Kidney (tissue), 14 donors: ENCODE data around the gene POLR2L. TPM values are rescaled to one million over a fixed set of nuclear protein-coding genes. Genes with fewer than 3 reads are reported as not detected.

Experiments used
- DNase-seq, 5 donors: peaks; one replicate each; pipeline ENCODE4 v3.0.0-alpha.2; 2013 to 2020
- FAIRE-seq: peaks from 2 replicates; lab custom pipeline; 2012; peaks lifted over from hg19 to GRCh38; lab: Jason Lieb, UNC
- H3K27ac ChIP-seq, 2 donors: one replicate each; pipeline ENCODE4 v1.7.0; 2013; ENCODE audit warnings: low read depth in 2 of 2, low read length in 2 of 2, inconsistent platforms in 1 of 2
- H3K27me3 ChIP-seq: one replicate; pipeline ENCODE4 v1.7.1; 2013; ENCODE audit warnings: low read length, inconsistent platforms; ENCODE audit not compliant: control insufficient read depth, insufficient read depth
- H3K36me3 ChIP-seq, 3 donors: one replicate each; pipeline versions ENCODE4 v1.7.0 to v1.7.1; 2013; ENCODE audit warnings: low read length in 3 of 3, control low read depth in 1 of 3, inconsistent platforms in 1 of 3; ENCODE audit not compliant: insufficient read depth in 3 of 3, control insufficient read depth in 2 of 3
- H3K4me1 ChIP-seq, 3 donors: one replicate each; pipeline versions ENCODE4 v1.7.0 to v1.7.1; 2013; ENCODE audit warnings: low read length in 3 of 3, inconsistent platforms in 1 of 3, low read depth in 1 of 3; ENCODE audit not compliant: control insufficient read depth in 2 of 3, insufficient read depth in 2 of 3
- H3K4me3 ChIP-seq, 3 donors: one replicate each; pipeline versions ENCODE4 v1.7.0 to v1.8.1; 2013; ENCODE audit warnings: low read length in 3 of 3, control low read depth in 1 of 3, inconsistent platforms in 1 of 3
- H3K9ac ChIP-seq, 3 donors: one replicate each; pipeline versions ENCODE4 v1.7.0 to v1.7.1; 2013; ENCODE audit warnings: low read length in 3 of 3, control low read depth in 1 of 3, inconsistent platforms in 1 of 3
- H3K9me3 ChIP-seq, 3 donors: one replicate each; pipeline versions ENCODE4 v1.7.0 to v1.7.1; 2013; ENCODE audit warnings: low read length in 3 of 3, control low read depth in 1 of 3, inconsistent platforms in 1 of 3; ENCODE audit not compliant: control insufficient read depth in 2 of 3, insufficient read depth in 1 of 3
- intact Hi-C: fragments of 100-400 bp; cut with DNase I; formaldehyde crosslinking; loops from one replicate; pipeline ENCODE4 v1.11.1; 2022
- polyA plus RNA-seq: library from polyadenylated mRNA; stranded (reverse); fragments of 350-450 nt; fragmentation: Illumina TruSeq; extraction: RNeasy Lipid Tissue Mini Kit (QIAGEN cat#74804); gene quantifications from one replicate; pipeline ENCODE4 v1.2.3, GENCODE V29; 2014; ENCODE audit warnings: low read depth, low replicate concordance; ENCODE audit not compliant: insufficient read depth
- total RNA-seq: library from RNA; stranded (reverse); fragmentation: NEBNext Ultra II Directional; extraction: Animal tissue kit (Norgen Biotek cat#: 25700); gene quantifications from one replicate; pipeline ENCODE4 v1.2.1, GENCODE V29; 2021
- TF ChIP-seq, protein P1 (sequence below): IDR thresholded peaks from 3 replicates; pipeline ENCODE4 v1.5.1; 2012; ENCODE audit warnings: mild to moderate bottlenecking, moderate library complexity, borderline replicate concordance; ENCODE audit not compliant: insufficient read depth; ENCODE audit errors: extremely low read depth
- donor health status: control.
- donor health status: control.
- donor health status: control.
- donor health status: control.
- donor health status: control.
- donor health status: DM: yes; HTN: yes; CAD: no.
- donor health status: Normal renal cell carcinoma (clear cell type).

The POLR2L gene
- total and polyA plus RNA-seq, 2 donors from 2014 or later, result 107 to 376 TPM

DNA sequence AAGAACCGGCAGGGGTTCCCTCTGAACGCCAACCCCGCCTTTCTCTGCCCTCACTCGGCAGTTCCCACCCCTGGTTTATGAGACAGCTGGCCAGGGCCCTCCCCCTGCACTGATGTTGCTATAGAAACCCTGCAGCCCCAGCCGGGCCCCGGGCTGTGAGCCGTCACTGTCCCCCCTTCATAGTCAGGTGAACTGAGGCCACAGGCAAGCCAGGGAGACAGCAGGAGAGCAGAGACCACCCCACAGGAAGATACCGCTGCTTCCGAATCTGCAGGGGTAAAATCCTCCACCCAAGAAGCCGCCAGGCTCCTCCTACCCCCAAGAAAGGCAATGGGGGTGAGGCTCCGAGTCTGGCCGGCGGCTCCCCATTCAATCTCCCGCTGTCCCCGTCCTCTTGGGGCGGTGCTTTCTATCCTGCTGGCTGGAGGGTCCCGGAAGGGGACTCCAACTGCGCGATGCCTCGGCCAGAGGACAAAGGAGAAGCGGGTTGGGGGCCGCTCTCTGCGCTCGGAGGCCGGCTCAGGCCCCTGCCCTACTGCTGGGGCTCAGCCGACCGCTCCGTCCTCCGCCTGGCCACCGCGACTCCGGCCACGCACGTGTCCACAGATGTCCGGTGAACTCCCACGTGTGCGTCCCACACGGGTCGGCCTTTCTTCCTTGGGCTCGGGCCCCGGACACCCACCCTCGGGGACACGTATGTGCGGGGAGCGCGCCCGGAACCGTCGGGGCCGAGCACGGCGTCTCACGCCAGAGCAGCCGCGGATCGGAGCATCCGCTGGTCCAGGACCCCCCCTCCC, 44.8 kb downstream of the POLR2L start:
- Histone ChIP-seq H3K4me1 (peaks cover 0 to 22% (median 8%) of the 10 kb centered on the region in 3 donors), H3K9ac (peak overlapping the region in 2 of 3 donors; percentile 32 to 70), H3K36me3 (no peaks in the 10 kb centered on the region), H3K27me3 (no peaks in the 10 kb centered on the region), H3K9me3 (no peaks in the 10 kb centered on the region), H3K4me3 (peak overlapping the region; percentile 47 to 79 (median 73)), H3K27ac (peak overlapping the region; percentile 54 to 80)
- TF ChIP-seq, protein P1, sequence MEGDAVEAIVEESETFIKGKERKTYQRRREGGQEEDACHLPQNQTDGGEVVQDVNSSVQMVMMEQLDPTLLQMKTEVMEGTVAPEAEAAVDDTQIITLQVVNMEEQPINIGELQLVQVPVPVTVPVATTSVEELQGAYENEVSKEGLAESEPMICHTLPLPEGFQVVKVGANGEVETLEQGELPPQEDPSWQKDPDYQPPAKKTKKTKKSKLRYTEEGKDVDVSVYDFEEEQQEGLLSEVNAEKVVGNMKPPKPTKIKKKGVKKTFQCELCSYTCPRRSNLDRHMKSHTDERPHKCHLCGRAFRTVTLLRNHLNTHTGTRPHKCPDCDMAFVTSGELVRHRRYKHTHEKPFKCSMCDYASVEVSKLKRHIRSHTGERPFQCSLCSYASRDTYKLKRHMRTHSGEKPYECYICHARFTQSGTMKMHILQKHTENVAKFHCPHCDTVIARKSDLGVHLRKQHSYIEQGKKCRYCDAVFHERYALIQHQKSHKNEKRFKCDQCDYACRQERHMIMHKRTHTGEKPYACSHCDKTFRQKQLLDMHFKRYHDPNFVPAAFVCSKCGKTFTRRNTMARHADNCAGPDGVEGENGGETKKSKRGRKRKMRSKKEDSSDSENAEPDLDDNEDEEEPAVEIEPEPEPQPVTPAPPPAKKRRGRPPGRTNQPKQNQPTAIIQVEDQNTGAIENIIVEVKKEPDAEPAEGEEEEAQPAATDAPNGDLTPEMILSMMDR, result no peak
- DNase-seq (peak; percentile 89 to 93 (median 91)), FAIRE-seq (no peak)
- intact Hi-C loops, result no loop called here

DNA sequence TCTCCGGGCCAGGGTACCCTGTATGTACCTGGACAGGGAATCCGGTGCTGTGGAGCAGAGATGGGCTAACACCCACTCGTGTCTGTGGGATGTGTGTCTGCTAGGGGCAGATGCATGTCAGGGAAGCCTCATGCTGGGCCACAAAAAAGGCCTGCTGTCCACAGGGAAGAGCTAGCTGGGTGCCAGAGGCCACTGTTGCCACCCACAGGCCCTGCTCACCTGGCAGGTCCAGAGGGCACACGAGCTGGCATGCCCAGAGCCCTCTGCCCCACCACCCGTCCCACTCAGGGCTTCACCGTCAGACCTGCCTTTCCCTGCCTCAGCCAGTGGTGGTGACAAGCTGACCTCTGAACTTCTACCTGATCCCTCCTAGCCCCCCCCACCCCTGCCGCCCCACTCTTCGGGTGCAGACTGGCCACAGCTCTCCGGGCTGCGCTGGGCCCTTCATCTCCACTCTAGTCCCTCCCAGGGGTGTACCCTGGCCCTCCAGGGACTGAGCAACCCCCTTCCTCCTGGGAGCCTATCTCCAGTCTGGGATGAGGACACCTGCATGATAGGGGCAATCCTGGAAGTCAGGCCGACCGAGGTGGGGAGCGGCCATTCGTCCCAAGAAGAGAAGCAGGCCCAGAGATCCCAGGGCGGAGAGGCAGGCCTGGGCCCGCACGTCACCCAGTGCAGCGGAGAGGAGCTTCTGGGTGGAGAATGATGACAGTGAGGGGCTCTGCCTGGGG, 45.6 kb downstream of the POLR2L start:
- H3K27me3 ChIP-seq, result no peaks in the 10 kb centered on the region
- H3K4me3 ChIP-seq, result peak overlapping the region; percentile 58 to 79 (median 73)
- peak overlapping the region; percentile 29 to 80 for H3K27ac ChIP-seq
- H3K4me1 ChIP-seq, result peaks cover 0 to 22% (median 8%) of the 10 kb centered on the region in 3 donors
- H3K9ac ChIP-seq, result peak overlapping the region in 2 of 3 donors; percentile 70 to 85
- H3K9me3 ChIP-seq, result no peaks in the 10 kb centered on the region
- DNase-seq (peak in 1 of 5 donors; percentile 81), FAIRE-seq (no peak)
- TF ChIP-seq, protein P1, result no peak
- intact Hi-C loops, result no loop called here
- H3K36me3 ChIP-seq, result no peaks in the 10 kb centered on the region

DNA sequence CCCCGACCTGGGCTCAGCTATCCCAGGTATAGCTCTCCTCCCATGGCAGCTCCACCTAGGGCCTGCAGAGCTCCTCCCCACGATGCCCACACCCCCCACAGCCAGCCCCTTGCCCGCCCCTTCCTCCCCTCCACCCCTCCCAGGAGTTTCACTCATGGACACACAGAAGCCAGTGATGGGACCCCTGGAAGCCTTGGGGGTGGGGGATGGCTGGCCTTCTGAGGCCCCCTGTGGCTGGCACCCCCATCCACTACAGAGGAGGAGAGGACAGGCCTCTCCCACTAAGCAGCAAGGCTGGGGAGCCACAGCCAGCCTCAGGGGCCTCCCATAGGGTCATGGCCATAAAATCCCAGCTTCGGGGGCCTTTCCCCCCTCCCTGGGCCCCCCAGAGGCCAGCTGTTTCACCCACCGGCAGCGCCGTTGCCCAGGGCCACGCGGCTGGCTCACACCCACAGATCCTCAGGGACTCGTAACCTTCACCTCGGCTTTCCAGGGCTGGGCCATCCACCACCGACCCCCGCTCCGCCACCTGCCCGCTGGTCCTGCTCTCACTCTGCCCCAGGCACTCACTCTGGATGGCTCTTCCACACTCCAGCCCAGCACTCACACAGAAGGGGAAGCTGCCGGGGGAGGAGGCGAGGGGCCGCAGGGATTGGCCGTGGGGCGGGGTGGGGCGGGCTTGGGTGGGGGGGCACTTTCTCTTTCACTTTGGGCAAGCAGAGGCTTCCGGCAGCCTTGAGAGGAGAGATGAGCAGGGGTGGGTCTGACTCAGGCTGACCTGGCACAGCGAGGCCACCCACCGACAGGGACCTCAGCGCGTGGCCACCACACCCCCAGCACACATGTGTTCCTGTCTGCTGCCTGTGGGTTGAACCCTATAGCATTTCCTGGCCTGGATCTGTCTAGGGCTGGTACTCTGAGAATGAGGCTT, 46.4 kb downstream of the POLR2L start:
- Histone ChIP-seq H3K4me1 (peaks cover 0 to 22% (median 8%) of the 10 kb centered on the region in 3 donors), H3K9ac (peak overlapping the region in 2 of 3 donors; percentile 70 to 85), H3K27me3 (no peaks in the 10 kb centered on the region), H3K27ac (peak overlapping the region; percentile 80 to 83), H3K36me3 (no peaks in the 10 kb centered on the region), H3K9me3 (no peaks in the 10 kb centered on the region), H3K4me3 (peak overlapping the region; percentile 58 to 79 (median 68))
- FAIRE-seq (no peak), DNase-seq (peak; percentile 72 to 93 (median 90))
- TF ChIP-seq, protein P1, result no peak
- intact Hi-C loops, result no loop called here
